Prostate gland (tissue), 2 donors: ENCODE measurements around the gene RNF213. TPM values are rescaled to one million over a fixed set of nuclear protein-coding genes. Genes with fewer than 3 reads are reported as not detected.
"Not testable (repeated sequence)": the region's sequence is repeated elsewhere in the genome, so short reads cannot be mapped to it uniquely, and the experiment has no call there.

Source experiments
- DNase-seq: peaks from one replicate; pipeline ENCODE4 v3.0.0-alpha.2; 2019; ENCODE audit warnings: low spot score
- H3K27ac ChIP-seq, 2 donors: fragments of 200-600 bp; sonication (generic); 2 replicates each; pipeline ENCODE4 v1.5.1; 2017 to 2019
- H3K27me3 ChIP-seq: fragments of 200-600 bp; sonication (generic); replicated peaks from 2 replicates; pipeline ENCODE4 v1.5.1; 2019; ENCODE audit not compliant: insufficient read depth
- H3K36me3 ChIP-seq, 2 donors: fragments of 200-600 bp; sonication (generic); 1 replicate in 1 of 2; 2 replicates in 1 of 2; pipeline versions ENCODE4 v1.5.1 to v1.8.1; 2017 to 2019
- H3K4me1 ChIP-seq: fragments of 200-600 bp; sonication (generic); replicated peaks from 2 replicates; pipeline ENCODE4 v1.5.1; 2019
- H3K4me3 ChIP-seq, 2 donors: fragments of 200-600 bp; sonication (generic); 2 replicates each; pipeline ENCODE4 v1.5.1; 2017 to 2019
- H3K9me3 ChIP-seq: fragments of 200-600 bp; sonication (generic); 2 replicates; pipeline ENCODE4 v1.5.1; 2017
- POLR2A ChIP-seq: fragments of 450-650 bp; IDR thresholded peaks from one replicate; pipeline ENCODE4 v1.6.1; 2016; ENCODE audit warnings: antibody characterized with exemption, mild to moderate bottlenecking
- POLR2AphosphoS5 ChIP-seq: sonication (generic); formaldehyde crosslinking; IDR thresholded peaks from one replicate; pipeline ENCODE4 v1.6.1; 2017; ENCODE audit warnings: antibody characterized with exemption
- WGBS: methylation state at CpG from one replicate; pipeline ENCODE4 v1.1.5; 2018; 5-methylcytosine and 5-hydroxymethylcytosine counted together
- intact Hi-C: fragments of 100-400 bp; cut with DNase I; formaldehyde crosslinking; loops from one replicate; pipeline ENCODE4 v1.14.2; 2022
- total RNA-seq, 2 donors: library from RNA; depleted of rRNA; stranded (reverse); fragments of >200 nt; gene quantifications; one replicate each; pipeline ENCODE4 v1.1.0, GENCODE V29; 2016
- TF ChIP-seq, protein P1 (sequence below), 4 experiments: fragments of 200-600 bp in 2 of 4; fragments of 450-650 bp in 2 of 4; sonication (generic) in 2 of 4; IDR thresholded peaks; 1 replicate in 3 of 4; 2 replicates in 1 of 4; pipeline ENCODE4 v1.5.1; 2016 to 2019; ENCODE audit warnings: antibody characterized with exemption in 4 of 4, mild to moderate bottlenecking in 2 of 4, moderate library complexity in 2 of 4

Gene RNF213
- total RNA-seq, 2 donors from 2014 or later: 57.7 to 112 TPM

DNA sequence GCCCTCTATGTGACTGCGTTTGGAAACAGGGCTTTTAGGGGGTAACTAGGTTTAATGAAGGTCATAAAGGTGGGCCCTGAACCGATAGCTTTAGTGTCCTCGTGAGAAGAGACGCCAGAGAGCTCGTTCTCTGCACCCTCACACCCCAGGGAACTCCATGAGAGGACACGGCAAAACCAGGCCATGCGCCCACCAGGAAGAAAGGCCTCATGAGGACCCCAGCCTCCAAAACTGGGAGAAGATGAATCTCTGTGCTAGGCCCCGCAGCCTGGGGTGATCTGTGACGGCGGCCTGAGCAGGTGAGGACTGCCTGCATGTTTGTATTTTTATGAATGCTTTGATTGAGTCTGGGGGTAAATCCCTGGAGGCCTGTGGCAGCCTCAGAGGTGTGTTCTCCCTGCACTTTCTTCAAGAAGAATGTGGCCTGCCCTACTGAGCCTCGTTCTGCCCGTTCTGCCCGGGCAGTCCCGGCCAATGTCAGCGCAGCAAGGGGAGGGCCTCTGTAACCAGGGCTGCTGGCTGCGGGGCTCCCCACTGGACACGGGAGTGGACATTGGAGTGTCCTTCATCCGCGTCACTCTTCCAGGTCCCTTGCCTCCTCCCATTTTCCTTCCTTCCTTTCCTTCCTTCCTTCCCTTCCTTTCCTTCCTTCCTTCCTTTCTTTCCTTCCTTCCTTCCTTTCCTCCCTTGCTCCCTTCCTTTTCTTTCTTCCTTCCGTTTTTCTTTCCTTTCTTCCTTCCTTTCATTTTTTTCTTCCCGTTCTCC is 6.8 kb upstream of the RNF213 start:
- peak overlapping the region; percentile 21 to 74 for H3K27ac ChIP-seq

DNA sequence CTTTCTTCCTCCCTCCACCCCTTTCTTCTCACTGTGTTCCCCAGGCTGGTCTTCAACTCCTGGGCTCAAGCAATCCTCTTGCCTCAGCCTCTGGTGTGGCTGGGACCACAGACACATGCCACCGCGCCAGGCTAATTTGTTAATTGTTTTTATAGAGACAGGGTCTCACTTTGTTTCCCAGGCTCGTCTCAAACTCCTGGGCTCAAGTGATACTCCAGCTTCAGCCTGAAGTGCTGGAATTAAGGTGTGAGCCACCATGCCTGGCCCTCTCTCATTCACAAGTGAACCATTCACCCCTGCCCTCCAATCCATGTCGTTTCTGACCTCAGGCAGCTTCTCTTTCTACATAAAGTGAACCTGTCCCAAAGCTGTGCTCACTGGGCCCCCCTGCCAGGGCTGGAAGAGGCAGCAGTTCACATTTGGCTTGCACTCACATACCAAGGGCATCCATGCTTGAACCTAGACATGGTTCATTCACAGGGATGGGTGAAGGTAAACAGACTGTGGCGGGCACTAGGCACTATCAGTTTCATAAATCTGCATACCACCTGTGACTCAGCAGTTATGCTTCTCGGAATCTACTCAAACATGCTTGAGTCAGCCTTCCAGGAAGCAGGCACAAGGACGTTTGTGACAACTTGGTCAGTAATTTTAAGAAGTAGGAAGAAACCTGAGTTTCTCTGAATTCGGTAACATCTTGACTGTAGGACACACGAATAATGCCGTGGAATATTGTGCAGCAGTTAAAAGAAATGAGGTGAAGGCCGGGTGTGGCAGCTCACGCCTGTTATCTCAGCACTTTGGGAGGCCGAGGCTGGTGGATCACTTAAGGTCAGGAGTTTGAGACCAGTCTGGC is 6.0 kb upstream of the RNF213 start:
- DNase-seq: peak; percentile 82
- Histone ChIP-seq H3K27ac (peak overlapping the region; percentile 21 to 74), H3K36me3 (no peaks in the 10 kb centered on the region), H3K4me3 (no peak overlapping the region), H3K9me3 (no peaks in the 10 kb centered on the region), H3K27me3 (no peaks in the 10 kb centered on the region), H3K4me1 (peaks cover 6% of the 10 kb centered on the region)
- intact Hi-C loops: loop anchor here (10.0 kb wide), 1 partner anchor 250 kb away; no protein-coding TSS in a partner anchor
- 44% methylated on average over 13 of the region's 13 CpGs for WGBS
- TF ChIP-seq POLR2AphosphoS5 (peak; percentile 97), POLR2A (peak; percentile 41)
- TF ChIP-seq, protein P1, sequence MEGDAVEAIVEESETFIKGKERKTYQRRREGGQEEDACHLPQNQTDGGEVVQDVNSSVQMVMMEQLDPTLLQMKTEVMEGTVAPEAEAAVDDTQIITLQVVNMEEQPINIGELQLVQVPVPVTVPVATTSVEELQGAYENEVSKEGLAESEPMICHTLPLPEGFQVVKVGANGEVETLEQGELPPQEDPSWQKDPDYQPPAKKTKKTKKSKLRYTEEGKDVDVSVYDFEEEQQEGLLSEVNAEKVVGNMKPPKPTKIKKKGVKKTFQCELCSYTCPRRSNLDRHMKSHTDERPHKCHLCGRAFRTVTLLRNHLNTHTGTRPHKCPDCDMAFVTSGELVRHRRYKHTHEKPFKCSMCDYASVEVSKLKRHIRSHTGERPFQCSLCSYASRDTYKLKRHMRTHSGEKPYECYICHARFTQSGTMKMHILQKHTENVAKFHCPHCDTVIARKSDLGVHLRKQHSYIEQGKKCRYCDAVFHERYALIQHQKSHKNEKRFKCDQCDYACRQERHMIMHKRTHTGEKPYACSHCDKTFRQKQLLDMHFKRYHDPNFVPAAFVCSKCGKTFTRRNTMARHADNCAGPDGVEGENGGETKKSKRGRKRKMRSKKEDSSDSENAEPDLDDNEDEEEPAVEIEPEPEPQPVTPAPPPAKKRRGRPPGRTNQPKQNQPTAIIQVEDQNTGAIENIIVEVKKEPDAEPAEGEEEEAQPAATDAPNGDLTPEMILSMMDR (IDR thresholded peaks at IDR 0.05): no peak

More for the DNA sequence above, 6.8 kb upstream of the RNF213 start:
- H3K27me3 ChIP-seq: no peaks in the 10 kb centered on the region
- no peaks in the 10 kb centered on the region for H3K9me3 ChIP-seq
- H3K4me3 ChIP-seq: no peak overlapping the region
- intact Hi-C loops: loop anchor here (10.0 kb wide), 1 partner anchor 249 kb away; no protein-coding TSS in a partner anchor
- WGBS: 83% methylated on average over 21 of the region's 21 CpGs
- TF ChIP-seq, protein P1 (IDR thresholded peaks at IDR 0.05): no peak
- TF ChIP-seq POLR2A: no peak
- TF ChIP-seq POLR2AphosphoS5: no peak
- DNase-seq: no peak
- H3K4me1 ChIP-seq: peaks cover 6% of the 10 kb centered on the region
- no peaks in the 10 kb centered on the region for H3K36me3 ChIP-seq

DNA sequence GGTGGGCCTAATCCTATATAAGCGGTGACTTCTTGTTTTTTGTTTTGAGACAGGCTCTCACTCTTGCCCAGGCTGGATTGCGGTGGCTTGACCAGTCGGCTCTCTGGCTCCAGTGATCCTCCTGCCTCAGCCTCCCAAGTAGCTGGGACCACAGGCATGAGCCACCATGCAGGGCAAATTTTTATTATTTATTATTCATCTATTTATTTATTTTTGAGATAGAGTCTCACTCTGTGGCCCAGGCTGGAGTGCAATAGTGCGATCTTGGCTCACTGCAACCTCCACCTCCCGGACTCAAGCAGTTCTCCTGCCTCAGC is 4.7 kb upstream of the RNF213 start:
- H3K27ac ChIP-seq: no peak overlapping the region
- H3K4me3 ChIP-seq: no peak overlapping the region
- intact Hi-C loops: loop anchor here (10.0 kb wide), 1 partner anchor 251 kb away; no protein-coding TSS in a partner anchor
- WGBS: 97% methylated on average over 5 of the region's 5 CpGs
- TF ChIP-seq, protein P1 (IDR thresholded peaks at IDR 0.05): no peak
- TF ChIP-seq POLR2A: no peak
- peaks cover 6% of the 10 kb centered on the region for H3K4me1 ChIP-seq
- DNase-seq: no peak
- H3K36me3 ChIP-seq: no peaks in the 10 kb centered on the region
- H3K9me3 ChIP-seq: no peaks in the 10 kb centered on the region
- no peaks in the 10 kb centered on the region for H3K27me3 ChIP-seq

DNA sequence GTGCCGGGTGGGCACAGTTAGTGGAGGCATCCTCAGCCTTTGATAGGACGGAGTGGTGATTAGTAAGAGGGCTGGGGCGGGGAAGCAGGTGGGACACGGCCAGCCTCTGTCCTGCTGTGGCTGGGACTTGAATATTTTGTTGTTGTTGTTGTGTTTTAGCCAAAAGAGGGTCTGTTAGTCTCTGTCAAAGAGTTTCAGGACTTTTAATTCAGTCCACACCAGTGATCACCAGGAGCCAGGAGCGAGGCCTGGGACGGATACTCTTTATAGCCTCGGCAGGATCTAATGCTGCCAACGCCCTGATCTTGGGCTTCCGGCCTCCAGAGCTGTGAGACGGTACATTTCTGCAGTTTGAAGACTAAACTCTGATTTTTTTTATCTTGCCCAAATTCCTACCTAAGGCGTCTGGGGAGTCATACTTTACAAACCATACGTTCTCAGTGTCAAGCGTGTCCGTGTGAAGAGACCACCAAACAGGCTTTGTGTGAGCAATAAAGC is 2.9 kb upstream of the RNF213 start:
- no peak for DNase-seq
- Histone ChIP-seq H3K36me3 (no peaks in the 10 kb centered on the region), H3K4me1 (peaks cover 17% of the 10 kb centered on the region), H3K27me3 (no peaks in the 10 kb centered on the region), H3K27ac (peak overlapping the region in 1 of 2 donors; percentile 90), H3K9me3 (no peaks in the 10 kb centered on the region), H3K4me3 (no peak overlapping the region)
- WGBS: 74% methylated on average over 14 of the region's 14 CpGs
- intact Hi-C loops: loop anchor here (10.0 kb wide), 1 partner anchor 253 kb away; no protein-coding TSS in a partner anchor
- TF ChIP-seq POLR2A (no peak), POLR2AphosphoS5 (no peak)
- TF ChIP-seq, protein P1 (IDR thresholded peaks at IDR 0.05): no peak

DNA sequence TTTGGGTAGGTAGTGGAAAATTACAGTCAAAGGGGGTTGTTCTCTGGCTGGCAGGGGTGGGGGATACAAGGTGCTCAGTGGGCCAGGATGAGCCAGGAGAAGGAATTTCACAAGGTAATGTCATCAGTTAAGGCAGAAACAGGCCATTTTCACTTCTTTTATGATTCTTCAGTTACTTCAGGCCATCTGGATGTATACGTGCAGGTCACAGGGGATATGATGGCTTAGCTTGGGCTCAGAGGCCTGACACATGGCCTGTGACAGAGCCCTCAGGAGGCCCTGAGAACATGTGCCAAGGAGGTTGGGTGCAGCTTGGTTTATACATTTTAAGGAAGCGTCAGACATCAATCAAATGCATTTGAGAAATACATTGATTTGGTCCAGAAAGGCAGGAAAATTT is 2.4 kb upstream of the RNF213 start:
- 72% methylated on average over 2 of the region's 2 CpGs for WGBS

More for the DNA sequence above, 2.4 kb upstream of the RNF213 start:
- H3K9me3 ChIP-seq, H3K36me3 ChIP-seq, H3K27me3 ChIP-seq, DNase-seq, H3K4me3 ChIP-seq: not testable (repeated sequence)
- H3K4me1 ChIP-seq: peaks cover 22% of the 10 kb centered on the region
- H3K27ac ChIP-seq: peak overlapping the region in 1 of 2 donors; percentile 90
- intact Hi-C loops: loop anchor here (10.0 kb wide), 1 partner anchor 253 kb away; no protein-coding TSS in a partner anchor
